Fibroblast of the conjunctiva (primary cell): ENCODE results near the gene SYT2.
"Not testable (repeated sequence)": the region's sequence is repeated elsewhere in the genome, so short reads cannot be mapped to it uniquely, and the experiment has no call there.

Experiments used
- DNase-seq: peaks from one replicate; pipeline ENCODE4 v3.0.0-alpha.2; 2010; ENCODE audit warnings: low read depth

SYT2 gene

DNA sequence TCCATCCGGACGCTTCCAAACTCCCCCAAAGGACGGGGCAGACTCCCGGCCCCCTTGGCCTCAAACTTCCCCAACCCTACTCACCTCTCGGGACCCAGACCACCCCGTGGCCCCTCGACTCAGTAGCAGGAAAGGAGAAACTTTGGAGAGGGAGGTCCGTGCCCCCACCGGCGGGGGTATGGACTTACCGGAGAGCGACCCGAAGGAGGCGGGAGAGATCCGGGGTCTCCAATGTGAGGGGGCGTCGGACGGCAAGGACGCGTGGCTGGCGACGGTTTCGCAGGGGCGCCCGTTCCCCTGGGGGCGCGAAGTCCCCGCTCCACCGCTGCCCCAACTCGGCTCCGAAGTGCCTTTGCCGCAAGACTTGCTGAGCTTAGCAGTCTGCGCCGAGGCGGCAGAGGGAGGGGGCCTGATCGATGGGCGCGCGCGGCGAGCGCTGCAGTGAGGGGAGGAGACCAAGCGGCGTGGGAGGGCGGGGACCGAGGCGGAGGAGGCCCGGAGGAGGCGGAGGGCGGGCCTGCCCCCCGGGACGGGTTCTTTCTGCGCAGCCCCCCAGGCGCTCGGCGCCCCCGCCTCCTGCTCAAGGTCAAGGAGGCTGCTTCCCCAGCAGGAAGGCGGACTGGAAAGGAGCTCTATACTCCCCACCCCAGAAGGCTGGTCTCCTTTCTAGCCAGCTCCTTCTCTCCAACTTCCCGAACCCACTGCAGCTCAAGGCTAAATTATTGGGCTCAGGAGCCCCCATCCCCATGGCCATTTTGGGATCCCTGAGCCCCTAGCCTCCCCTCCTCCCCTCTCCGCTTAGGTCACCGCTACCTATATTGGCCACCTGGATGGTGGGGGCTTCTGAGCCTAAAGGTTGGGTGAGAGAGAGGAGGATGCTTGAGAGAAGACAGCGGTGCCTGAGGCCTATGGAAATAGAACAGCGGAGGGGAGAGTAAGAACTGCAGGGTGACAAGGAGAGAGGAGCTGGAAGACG is at the start of gene SYT2:
Gene SYT2, minus strand, starts transcription at position 385 of the 976 bp plus-strand sequence. CDS start 104,682 bp downstream, outside the sequence.
- DNase-seq = no peak

DNA sequence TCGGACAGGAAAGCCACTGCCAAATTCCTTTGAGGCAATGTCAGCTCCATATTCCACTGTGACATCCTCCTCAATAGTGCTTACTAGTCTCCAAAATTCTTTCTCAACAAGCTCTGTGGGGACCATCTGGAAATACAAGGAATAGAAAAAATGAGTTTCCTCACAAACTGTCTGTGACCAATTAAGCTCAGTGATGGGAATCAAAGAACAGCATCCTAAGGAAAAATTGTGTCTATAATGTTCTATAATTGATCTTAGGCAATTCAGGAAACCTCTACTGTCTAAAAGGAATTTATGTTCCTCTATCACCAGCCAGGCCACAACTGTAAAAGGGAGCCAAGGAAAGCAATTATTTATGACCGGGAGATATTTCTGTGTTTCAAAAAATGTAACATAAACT is 46.1 kb upstream of the SYT2 start:
- DNase-seq = no peak

DNA sequence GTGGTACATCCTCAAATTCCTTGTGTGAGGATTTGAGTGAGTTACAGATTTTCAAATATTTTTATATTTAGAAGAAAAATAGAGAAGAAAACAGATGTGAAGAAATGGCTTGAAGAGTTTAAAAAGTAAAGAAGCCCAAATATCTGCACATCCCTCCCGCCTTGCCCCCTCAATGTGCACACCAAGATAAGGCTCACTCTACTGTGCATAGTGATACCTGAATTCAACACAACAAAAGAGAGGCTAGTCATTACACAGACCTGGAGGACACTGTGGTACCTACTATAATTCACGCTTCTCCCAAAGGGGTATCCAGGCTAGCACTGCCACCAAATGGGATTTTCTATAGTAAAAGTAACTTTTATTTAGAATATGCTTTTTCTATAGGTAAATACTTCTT is 44.0 kb upstream of the SYT2 start:
- no peak for DNase-seq

DNA sequence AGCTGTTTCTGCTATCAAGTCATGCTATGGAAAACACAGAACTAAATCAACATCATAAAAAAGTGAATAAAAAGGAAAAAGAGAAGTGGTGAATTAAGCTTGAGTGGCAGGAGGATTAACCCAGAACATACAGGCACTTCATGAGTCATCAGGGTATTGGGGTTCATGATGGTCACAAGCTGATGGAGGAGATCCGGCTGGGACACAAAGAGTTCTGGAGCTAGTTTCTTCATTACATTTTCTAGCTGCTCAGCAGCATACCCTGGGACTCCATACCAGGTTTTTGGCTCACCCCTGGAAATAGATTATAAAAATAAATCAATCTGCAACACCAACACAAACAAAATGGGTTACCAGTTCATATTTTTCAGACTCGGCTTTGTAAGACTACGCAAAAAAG is 42.5 kb upstream of the SYT2 start:
- DNase-seq = no peak

DNA sequence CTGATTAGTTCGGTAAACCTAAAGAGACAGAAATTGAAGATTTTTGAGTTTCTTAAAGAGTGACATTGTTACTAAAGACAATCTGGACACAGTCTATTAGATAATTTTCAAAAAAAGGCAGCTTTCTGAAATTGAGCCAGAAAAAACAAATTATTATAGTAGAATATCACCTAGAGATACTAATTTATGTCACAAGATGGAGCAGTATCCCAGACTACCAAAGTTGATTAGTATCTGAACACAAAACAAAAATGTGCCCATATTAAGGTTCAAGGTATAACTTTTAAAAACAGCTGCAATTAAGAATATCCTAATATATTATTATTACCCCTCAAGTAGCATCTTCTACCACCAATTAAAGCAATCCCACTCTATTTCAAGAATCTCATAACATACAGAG is 40.5 kb upstream of the SYT2 start:
- no peak for DNase-seq

DNA sequence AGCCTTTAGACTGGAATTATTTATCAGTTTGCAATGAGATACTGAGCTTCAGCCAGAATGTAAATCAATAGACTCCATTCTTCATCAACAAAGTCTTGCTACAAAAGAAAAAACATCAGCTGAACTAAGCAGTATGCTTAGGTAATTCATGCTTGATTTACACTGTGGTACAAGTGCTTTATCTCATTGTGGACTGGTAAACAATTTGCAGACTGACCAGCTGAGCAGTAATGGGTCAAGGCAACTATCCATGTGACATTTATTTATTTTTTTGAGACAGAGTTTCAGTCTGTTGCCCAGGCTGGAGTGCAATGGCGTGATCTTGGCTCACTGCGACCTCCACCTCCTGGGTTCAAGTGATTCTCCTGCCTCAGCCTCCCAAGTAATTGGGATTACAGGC is 39.8 kb upstream of the SYT2 start:
- DNase-seq = no peak

DNA sequence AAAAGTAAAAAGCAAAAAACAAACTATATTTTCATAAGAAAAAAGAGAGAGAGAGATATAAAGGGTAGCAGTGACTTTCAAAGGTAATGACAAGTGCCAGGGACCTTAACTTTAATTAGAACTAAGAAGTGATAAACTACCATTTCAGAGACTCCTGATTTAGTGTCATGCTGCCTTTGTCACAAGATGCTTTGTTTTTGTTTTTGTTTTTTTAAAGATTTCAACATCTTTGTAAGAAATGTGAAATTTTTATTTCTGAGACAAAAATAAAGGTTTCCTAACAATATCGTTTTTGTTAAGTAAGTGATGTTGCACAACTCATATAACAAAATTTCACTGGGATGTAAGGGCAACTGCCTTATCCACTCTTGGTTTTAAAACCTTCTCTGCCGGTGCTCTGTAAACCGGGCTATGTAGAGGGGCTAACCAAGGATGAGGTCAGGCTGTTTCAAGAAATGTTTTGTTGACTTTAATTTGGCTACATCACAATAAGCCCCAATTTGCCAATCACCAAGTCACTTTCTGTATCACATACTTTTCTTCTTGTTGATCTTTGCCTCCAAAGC is 35.2 kb upstream of the SYT2 start:
- no peak for DNase-seq

DNA sequence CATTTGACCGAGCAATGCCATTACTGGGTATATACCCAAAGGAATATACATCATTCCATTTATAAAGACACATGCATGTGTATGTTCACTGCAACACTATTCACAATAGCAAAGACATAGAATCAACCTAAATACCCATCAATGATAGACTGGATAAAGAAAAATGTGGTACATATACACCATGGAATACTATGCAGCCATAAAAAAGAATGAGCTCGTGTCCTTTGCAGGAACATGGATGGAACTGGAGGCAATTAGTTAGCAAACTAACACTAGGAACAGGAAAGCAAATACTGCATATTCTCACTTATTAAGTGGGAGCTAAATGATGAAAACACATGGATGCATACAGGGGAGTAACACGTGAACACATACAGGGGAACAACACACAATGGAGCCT is 34.5 kb upstream of the SYT2 start:
- DNase-seq = not testable (repeated sequence)

DNA sequence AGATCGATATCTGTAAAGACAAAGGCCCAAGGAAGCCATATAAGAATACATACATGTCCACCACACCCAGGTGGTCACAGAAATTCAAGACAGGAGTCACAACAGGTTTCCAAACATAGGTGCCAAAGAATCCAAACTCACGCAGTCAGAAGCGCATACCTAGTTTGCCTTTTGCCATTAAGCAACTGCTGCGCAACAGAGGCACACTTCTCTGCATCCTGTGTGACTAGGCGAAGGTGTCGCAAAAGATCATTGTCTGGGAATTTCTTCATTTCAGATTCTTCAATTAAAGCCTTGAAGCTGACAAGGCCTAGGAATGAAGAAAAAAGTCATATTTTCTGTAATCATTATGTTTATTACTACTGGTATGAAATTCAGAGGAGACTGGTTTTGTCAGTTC is 32.2 kb upstream of the SYT2 start:
- no peak for DNase-seq

DNA sequence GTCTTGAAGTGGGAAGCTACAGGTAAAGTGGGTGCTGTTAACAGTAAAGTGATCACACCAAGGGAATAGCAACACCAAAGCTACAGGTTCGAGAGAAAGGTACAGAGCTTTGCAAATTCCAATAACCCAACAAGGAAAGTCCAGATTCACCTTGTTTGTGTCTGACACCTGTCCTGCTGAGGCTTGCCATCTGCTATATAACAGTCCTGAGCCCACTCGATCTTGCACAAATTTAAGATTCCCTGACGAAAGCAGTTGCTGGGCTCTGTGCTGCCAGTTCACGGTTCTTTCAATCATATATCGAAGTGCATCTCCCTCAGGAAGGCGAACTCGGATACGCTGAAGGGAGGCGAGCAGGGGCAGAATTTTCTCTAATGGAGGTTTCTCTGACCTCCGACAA is 23.0 kb upstream of the SYT2 start:
- no peak for DNase-seq

DNA sequence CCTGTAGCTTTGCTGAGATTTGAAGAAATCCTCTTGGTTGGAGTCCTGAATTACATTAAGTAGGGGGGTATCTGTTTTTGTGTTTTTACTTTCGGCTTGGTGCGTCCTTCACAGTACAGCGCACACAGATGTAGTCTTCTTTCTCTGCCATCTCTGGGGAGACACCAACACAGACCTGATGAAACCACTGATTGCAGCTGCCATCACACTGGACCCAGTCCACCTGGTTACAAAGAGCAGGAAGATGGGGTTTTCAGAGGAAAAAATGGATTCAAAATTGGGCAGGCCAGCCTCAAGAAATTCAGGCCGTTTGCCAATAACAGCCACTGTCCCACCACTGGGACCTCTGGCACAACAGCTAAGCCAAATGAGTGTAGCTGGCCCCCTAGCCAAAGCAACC is 18.7 kb upstream of the SYT2 start:
- DNase-seq = no peak

DNA sequence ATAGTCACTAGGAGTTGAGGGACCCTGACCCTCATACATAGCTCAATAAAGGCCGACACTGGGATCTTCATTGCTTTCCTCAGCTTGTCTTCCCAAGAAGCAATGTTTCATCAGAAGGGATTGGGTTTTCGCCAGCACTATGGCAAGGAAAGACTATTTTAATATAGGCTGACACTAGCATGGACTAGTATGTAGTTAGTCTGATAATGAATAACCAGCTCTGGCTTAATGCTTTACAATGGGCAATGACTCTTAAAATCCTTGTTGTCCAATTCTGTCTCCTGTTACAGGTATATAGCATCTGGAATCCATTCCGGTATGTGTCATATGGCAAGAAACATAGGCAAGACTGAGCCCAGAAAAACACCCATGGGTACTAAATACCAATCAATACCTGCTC is 15.3 kb upstream of the SYT2 start:
- no peak for DNase-seq

DNA sequence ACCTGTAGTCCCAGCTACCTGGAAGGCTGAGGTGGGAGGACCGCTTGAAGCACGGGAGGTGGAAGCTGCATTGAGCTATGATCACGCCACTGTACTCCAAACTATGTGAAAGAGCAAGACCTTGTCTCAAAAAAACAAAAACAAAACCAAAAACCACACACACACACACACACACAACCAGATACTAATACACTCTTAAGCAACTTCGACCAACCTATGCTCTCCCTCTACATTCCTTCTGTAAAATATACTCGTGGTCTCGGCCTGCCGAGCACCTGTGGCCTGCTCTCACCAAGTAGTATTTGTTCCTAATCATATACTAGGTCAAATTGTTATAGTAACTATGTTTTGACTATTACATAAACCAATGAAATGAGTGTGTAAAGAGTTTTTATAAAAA is 13.5 kb upstream of the SYT2 start:
- DNase-seq = no peak

DNA sequence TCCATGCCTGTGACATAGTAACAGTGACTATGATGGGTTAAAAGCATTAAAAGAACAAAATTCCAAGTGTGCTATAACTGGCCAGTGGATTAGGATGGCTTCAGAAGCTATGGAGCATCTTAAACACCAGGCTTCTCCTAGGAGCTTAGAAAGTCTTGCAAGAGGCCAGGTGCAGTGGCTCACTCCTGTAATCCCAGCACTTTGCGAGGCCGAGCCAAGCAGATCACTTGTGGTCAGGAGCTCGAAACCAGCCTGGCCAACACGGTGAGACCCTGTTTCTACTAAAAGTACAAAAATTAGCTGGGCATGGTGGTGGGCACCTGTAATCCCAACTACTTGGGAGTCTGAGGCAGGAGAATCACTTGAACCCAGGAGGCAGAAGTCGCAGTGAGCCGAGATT is 12.8 kb upstream of the SYT2 start:
- DNase-seq = not testable (repeated sequence)

DNA sequence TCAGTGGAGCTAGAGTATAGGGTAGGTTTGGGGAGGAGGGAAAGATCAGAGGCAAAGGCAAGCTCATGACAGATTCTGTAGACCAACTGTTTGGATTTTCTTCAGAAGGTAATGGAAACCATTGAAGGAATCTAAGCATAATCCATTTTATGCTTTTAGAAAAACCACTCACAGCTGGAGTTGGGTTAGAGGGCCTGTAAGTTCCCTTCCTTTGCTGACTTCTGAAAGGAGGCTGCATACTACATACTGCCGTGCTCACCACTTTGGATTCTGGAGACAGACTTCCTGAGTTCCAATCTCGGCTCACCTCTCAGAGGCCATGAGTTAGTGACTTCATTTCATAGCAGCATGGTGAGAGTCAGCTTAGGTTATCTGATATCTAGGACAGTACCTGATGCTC is 6.4 kb upstream of the SYT2 start:
- DNase-seq = no peak

DNA sequence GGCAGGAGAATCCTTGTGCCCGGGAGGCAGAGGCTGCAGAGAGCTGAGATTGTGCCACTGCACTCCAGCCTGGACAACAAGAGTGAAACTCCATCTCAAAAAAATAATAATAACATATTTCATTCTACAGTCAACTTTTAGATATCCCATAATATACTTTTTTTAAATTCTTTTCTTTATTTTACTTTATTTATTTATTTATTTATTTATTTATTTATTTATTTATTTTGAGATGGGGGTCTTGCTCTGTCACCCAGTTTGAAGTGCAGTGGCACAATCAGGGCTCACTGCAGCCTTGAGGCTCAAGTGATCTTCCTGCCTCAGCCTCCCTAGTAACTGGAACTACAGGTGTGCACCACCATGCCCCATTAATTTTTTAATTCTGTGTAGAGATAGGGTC is 3.9 kb upstream of the SYT2 start:
- not testable (repeated sequence) for DNase-seq

DNA sequence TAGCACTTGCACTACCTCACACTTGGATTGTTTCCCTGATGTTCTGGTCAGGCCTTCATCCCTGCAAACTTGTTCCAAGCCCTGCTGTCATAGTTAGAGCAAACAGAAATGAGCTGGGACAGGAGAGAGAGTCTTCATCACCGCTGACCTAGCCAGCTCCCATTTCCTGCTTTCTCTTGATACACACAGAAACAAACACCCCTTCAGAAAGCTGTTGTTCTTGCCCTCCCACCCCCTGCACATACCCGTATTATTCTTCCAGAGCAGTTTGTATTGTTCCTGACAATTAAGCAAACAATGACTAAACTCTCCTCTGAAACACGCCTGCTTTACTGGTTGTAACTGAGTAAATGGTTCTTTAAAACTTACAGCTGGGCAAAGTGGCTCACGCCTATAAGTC is 2.9 kb upstream of the SYT2 start:
- DNase-seq = no peak

DNA sequence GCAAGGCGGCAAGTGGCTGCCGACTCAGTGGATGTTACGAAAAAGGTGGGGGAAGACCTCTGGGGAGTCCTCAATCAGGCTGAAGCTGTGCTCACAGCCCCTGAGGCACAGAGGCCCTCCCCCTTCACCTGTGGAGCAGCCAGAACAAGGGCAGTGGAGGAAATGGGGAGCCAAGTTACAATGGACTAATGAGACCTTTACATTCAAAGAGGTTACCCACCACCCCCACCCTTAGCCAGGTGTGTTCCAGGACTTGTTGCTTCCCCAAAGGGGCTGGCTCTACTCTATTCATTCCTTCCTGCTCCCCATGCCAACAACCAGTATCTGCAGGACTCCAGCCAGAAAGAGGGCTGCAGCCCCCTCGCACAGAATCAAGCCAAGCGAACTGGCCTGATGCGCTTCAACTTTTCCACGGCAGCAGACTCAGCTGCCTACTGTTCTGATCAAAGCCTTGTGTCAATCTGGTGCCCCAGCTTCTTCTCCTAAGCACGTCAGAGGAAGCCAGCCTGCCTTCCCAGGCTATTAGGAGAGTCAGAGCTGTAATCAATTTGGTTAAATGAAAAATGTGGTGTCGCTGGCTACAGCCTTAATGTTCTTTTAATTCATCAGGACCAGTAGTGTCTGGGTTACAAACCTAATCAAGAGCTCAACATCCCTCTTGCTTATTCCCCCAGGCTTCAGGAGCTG is 1.8 kb upstream of the SYT2 start:
- DNase-seq = no peak

DNA sequence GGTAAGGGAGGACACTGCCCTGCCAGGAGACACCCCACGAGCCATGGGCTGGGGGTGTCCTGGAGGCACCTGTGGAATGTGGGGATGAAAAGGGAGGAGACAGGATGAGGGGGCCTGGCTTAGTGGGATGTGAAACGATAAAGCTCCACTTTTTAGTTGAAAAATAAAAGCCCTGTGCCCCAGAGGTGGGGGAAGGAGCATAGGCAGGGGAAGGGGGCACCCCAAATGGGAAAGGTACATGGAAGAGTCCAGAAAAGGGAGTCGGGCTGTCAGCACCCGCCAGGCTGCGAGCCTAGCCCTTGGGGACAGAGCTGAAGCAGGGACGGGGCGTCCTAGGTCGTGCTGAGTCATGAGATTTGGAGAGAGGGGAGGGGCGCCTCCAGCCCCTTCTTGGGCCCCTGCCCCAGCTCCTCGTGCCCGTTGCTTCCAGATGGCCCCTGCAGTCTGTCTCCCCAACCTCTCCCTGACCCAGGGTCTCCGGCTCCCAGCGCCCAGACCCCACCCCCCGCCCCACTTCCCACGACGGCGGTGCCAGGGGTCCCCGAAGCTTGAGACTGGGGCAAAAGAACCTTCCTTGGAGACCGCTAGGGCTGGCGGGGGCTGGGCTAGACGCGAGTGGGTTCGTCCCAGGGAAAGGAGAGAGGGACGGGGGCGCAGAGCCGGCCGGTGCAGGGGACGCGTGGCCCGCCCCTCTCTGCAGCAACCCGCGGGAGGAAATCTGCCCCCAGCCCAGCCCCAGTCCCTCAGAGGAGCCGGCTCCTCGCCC is 795 bp downstream of the SYT2 start:
- DNase-seq = no peak

DNA sequence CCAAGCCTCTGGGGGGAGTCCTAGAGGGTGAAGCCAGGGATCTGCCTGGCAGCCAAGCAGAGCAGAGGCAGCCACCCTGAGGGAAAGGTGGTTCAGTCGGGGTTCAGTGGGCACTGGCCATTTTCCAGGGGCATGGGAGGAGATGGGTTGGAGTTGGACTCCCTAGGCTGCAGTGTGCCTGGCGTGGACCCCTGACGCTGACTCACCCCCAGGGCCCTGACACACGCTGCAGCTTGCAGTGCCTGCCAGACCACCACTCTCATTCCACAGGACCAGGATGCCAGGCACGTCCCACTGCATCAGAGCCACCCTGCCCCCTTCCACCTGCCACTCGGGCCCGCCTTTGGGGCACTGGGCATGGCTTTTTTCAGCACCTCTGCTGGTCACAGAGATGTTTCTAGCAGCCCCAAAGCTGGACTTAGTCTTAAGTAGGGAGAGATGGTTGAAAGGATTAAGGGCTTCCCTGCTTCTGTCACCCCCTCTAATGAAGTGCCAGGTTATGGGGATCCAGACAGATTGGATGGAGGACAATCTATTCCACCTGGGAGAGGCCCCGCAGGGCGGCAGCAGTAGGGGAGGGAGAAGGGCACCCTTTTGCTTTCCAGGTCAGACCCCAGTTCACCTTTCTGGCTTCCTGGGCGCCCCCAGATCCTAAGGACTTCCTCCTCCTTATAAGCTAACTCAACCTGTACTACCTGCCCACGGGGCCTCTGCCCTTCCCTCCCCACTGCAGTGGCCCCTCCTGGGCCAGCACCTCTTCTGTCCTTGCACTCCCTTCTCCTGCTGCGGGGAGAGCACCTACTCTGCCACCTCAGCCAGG is 1.6 kb downstream of the SYT2 start:
- DNase-seq = no peak

DNA sequence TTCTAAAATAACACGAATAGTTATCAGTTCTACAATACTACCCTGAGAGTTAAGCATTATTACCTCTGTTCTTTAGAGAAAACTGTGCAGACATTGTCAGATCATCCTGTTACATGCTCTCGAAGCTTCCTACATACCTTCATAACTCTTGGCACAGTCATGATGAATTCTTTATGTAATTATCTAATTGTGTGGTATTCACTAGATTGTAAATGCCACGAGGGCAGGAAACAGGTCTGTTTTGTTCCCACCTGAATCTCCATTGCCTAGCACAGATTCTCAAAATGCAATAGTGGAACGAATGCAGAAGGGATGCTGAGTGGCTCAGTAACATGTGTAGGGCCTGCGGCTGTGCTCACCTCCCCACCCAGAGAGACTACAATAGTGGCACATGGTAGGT is 3.4 kb downstream of the SYT2 start:
- no peak for DNase-seq
